Measurements from ENCODE around the gene HNRNPL. TPM values are rescaled to one million over a fixed set of nuclear protein-coding genes. Genes with fewer than 3 reads are reported as not detected.

HNRNPL gene
- total RNA-seq, result 100 to 1,000 TPM; 329 to 351 TPM
- 10 to 100 TPM; 15.2 to 76.0 TPM for polyA plus RNA-seq

DNA sequence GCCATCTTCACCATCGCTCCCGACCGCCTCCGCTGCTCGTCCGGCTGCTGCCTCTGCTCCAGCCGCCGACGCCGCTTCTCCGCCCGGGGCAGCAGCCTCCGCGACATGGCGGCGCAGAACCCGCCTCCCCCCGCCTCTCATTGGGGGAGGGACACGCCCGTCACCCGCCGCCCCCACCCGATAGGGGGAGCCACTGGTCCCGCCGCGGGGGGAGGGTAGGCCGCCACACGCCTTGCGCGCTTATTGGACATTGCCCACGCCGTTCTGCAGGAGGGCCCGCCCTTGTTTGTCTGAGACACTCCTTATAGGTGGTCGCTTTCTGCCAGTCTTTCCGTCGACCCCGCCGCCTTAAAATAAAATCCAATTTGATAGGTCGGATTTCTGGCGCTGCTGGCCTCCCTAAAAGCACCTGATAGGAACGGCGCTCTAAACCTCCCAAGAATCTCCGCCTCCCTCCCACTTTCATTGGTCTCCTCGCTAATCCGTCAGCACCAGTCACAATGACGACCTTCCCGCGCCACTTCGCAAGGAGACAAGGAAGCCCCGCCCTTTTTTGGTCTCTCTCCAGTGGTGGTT is at the start of gene HNRNPL:
HNRNPL (minus strand) TSS at position 127 of the 576 bp plus-strand sequence; CDS start at position 107, 20 bp downstream.
- H3K9me3 ChIP-seq (ENCODE audit: control insufficient read depth in 1 of 2, low read length in 2 of 2), result no peaks in the 10 kb centered on the region
- H3K27me3 Mint-ChIP-seq, result peaks cover 1% of the 10 kb centered on the region in 2 donors
- H3K4me3 ChIP-seq (ENCODE audit: low read length in 2 of 2), result peak within 1 kb of the TSS; percentile 94 to 98
- H3K9me3 Mint-ChIP-seq, result peaks cover 0 to 6% (median 0%) of the 10 kb centered on the region in 8 donors
- peaks cover 30 to 72% (median 50%) of the 10 kb centered on the region in 4 donors for H3K4me1 Mint-ChIP-seq
- peak within 1 kb of the TSS; percentile 83 to 100 (median 99) for H3K27ac Mint-ChIP-seq
- H3K36me3 ChIP-seq (ENCODE audit: insufficient read depth, low read length), result peaks cover 29% of the 10 kb centered on the region
- CTCF ChIA-PET (ENCODE audit: partially characterized antibody), result interaction anchor here (0.9 to 2.8 kb wide), 6 partner anchors 8 to 81 kb away, joined by 3 to 16 read pairs (median 4); partner anchors contain the start of genes MRPS12, NFKBIB, SARS2 and SIRT2
- H3K4me1 ChIP-seq (ENCODE audit: insufficient read depth, low read length), result peaks cover 58% of the 10 kb centered on the region
- H3K4me3 Mint-ChIP-seq, result peak within 1 kb of the TSS; percentile 94 to 97 (median 96)
- POLR2A ChIA-PET (ENCODE audit: partially characterized antibody), result interaction anchor here (0.9 to 9.5 kb wide), 19 partner anchors 9 to 486 kb away, joined by 3 to 297 read pairs (median 13); partner anchors contain the start of genes ACTN4, ECH1, EIF3K and FAM98C
- H3K27ac ChIP-seq (ENCODE audit: low read depth, low read length), result peak within 1 kb of the TSS; percentile 99
- no peaks in the 10 kb centered on the region for H3K27me3 ChIP-seq (ENCODE audit: insufficient read depth, low read length)
- peaks cover 36 to 54% of the 10 kb centered on the region in 2 donors for H3K36me3 Mint-ChIP-seq
- intact Hi-C loops (cut with micrococcal nuclease), result loop anchor here (1.0 to 5.0 kb wide), 9 partner anchors 8 to 1592 kb away; partner anchors contain the start of genes ACTN4, CATSPERG, ECH1 and MRPS12
- peak; percentile 99 to 100 (median 100) for DNase-seq

DNA sequence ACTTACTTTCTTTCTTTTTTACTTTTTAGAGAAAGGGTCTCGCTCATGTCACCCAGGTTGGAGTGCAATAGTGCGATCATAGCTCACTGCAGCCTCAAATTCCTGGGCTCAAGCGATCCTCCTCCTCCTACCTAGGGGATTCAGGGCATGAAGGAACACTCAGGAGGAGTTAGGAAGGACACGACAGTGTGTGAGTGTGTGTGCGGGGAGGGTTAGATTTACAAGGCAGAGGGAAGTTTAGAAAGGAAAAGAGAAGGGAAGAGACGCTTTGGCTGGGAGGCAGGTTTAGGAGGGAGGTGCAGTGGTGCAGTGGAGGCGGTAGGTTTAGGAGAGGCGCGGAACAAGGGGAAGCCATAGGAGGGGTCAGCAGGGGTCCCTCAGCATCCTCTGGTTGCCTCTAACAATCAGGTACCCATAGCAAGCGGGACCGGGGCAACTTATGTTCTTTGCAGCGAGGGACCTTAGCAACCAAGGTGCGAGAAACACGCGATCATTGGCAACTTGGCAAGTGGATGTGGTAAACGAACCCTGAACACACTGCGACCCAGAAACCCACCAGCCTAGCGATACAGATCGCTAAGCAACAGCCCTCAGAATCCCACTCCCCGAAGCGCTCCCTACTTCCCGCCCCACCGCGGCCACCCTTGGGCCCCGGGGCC is 49.1 kb upstream of the HNRNPL start:
- H3K4me3 ChIP-seq (ENCODE audit: low read length in 2 of 2), result peak overlapping the region; percentile 71 to 87
- H3K4me3 Mint-ChIP-seq, result peak overlapping the region; percentile 92 to 98 (median 96)
- peaks cover 3 to 14% of the 10 kb centered on the region in 2 donors for H3K36me3 Mint-ChIP-seq
- H3K9me3 ChIP-seq (ENCODE audit: control insufficient read depth in 1 of 2, low read length in 2 of 2), result no peaks in the 10 kb centered on the region
- H3K27me3 Mint-ChIP-seq, result no peaks in the 10 kb centered on the region
- H3K27ac ChIP-seq (ENCODE audit: low read depth, low read length), result peak overlapping the region; percentile 99
- H3K4me1 ChIP-seq (ENCODE audit: insufficient read depth, low read length), result peaks cover 34% of the 10 kb centered on the region
- peaks cover 17 to 60% (median 38%) of the 10 kb centered on the region in 4 donors for H3K4me1 Mint-ChIP-seq
- CTCF ChIA-PET (ENCODE audit: partially characterized antibody), result no interaction called here
- no peak for DNase-seq
- no peaks in the 10 kb centered on the region for H3K9me3 Mint-ChIP-seq
- POLR2A ChIA-PET (ENCODE audit: partially characterized antibody), result interaction anchor here (3.0 kb wide), 1 partner anchor 129 kb away, joined by 13 read pairs; no protein-coding TSS in a partner anchor
- no peaks in the 10 kb centered on the region for H3K36me3 ChIP-seq (ENCODE audit: insufficient read depth, low read length)
- intact Hi-C loops (cut with micrococcal nuclease), result loop anchor here (1.0 kb wide), 8 partner anchors 21 to 525 kb away; partner anchors contain the start of genes ACTN4, ECH1, EIF3K and MRPS12
- peak overlapping the region; percentile 90 to 100 (median 99) for H3K27ac Mint-ChIP-seq
- H3K27me3 ChIP-seq (ENCODE audit: insufficient read depth, low read length), result no peaks in the 10 kb centered on the region

DNA sequence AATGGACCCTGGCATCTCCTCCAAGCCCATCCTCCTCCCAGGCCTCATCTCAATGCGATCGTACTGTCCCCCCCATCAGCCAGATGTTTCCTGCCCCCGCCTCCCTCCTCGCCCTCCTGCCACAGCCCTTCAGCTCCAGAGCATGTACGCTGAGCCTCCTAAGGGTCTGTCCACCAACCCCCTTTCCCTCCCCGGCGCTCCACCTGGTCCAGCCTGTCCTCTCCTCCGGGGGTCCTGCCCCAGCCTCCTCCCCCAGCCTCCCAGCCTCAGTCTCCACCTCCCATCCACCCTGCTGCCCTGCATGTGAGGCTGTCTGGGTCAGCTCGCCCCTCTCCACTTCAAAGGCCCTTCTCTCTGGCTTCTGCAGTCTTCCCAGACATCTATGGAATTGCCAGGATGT is 45.2 kb upstream of the HNRNPL start:
- H3K27ac ChIP-seq (ENCODE audit: low read depth, low read length), result no peak overlapping the region
- peak overlapping the region in 3 of 7 donors; percentile 18 to 66 (median 36) for H3K27ac Mint-ChIP-seq
- ChIA-PET POLR2A (ENCODE audit: partially characterized antibody) (no interaction called here), CTCF (ENCODE audit: partially characterized antibody) (interaction anchor here (2.9 kb wide), 1 partner anchor 8 kb away, joined by 13 read pairs; no protein-coding TSS in a partner anchor)
- no peaks in the 10 kb centered on the region for H3K27me3 ChIP-seq (ENCODE audit: insufficient read depth, low read length)
- no peaks in the 10 kb centered on the region for H3K9me3 Mint-ChIP-seq
- peak overlapping the region in 1 of 8 donors; percentile 31 for H3K4me3 Mint-ChIP-seq
- peaks cover 5 to 18% of the 10 kb centered on the region in 2 donors for H3K36me3 Mint-ChIP-seq
- peaks cover 18% of the 10 kb centered on the region for H3K4me1 ChIP-seq (ENCODE audit: insufficient read depth, low read length)
- intact Hi-C loops (cut with micrococcal nuclease), result no loop called here
- H3K27me3 Mint-ChIP-seq, result no peaks in the 10 kb centered on the region
- DNase-seq, result no peak
- peaks cover 7 to 38% (median 22%) of the 10 kb centered on the region in 4 donors for H3K4me1 Mint-ChIP-seq
- peaks cover 2% of the 10 kb centered on the region for H3K36me3 ChIP-seq (ENCODE audit: insufficient read depth, low read length)
- no peak overlapping the region for H3K4me3 ChIP-seq (ENCODE audit: low read length in 2 of 2)
- no peaks in the 10 kb centered on the region for H3K9me3 ChIP-seq (ENCODE audit: control insufficient read depth in 1 of 2, low read length in 2 of 2)

DNA sequence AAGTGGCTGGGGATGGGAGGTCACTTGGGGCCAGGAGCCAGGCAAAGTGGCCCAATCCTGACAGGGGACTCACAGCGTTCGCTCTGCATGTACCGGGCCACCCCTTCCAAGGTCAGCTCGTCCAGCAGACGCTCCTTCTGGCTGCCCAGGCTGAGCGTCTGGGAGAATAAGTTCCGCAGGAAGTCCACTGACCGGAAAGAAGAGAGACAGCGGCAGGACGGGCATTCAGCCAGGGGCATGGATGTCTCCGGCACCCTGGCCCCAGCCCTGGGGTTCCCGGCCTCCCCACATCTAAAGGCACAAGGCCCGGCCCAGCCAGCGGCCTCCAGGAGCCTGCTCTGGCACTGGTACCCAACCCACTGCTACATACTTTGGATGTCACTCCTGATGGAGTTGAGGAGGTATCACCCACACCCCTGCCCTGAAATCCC is 43.6 kb upstream of the HNRNPL start:
- Mint-ChIP-seq H3K4me1 (peaks cover 4 to 24% (median 11%) of the 10 kb centered on the region in 4 donors), H3K36me3 (peaks cover 5 to 23% of the 10 kb centered on the region in 2 donors), H3K4me3 (no peak overlapping the region), H3K27ac (no peak overlapping the region), H3K27me3 (no peaks in the 10 kb centered on the region), H3K9me3 (no peaks in the 10 kb centered on the region)
- Histone ChIP-seq H3K36me3 (ENCODE audit: insufficient read depth, low read length) (peaks cover 17% of the 10 kb centered on the region), H3K9me3 (ENCODE audit: control insufficient read depth in 1 of 2, low read length in 2 of 2) (no peaks in the 10 kb centered on the region), H3K27me3 (ENCODE audit: insufficient read depth, low read length) (no peaks in the 10 kb centered on the region), H3K27ac (ENCODE audit: low read depth, low read length) (no peak overlapping the region), H3K4me1 (ENCODE audit: insufficient read depth, low read length) (peaks cover 11% of the 10 kb centered on the region), H3K4me3 (ENCODE audit: low read length in 2 of 2) (no peak overlapping the region)
- CTCF ChIA-PET (ENCODE audit: partially characterized antibody), result interaction anchor here (1.1 kb wide), 1 partner anchor 491 kb away, joined by 3 read pairs; the partner anchor contains the start of gene FAM98C
- intact Hi-C loops (cut with micrococcal nuclease), result no loop called here
- POLR2A ChIA-PET (ENCODE audit: partially characterized antibody), result no interaction called here
- no peak for DNase-seq

DNA sequence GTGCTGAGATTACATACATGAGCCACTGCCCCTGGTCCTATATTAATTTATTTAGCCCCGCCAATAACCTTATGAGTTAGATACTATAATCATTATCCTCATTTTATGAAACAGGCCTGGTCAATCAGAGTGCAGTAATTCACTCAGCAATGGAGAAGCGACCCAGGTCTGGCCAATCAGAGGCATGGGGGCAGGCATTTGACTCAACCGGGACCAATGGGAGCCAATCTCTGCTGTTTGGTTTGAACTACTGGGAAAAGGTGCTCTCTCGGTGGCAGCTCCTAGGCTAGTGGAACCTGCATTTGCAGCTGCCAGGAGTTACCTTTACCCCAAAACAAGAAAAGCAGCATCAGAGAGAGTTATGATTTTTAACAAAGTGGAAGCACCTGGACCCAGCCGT is 43.1 kb upstream of the HNRNPL start:
- peaks cover 5 to 24% of the 10 kb centered on the region in 2 donors for H3K36me3 Mint-ChIP-seq
- Histone ChIP-seq H3K4me1 (ENCODE audit: insufficient read depth, low read length) (peaks cover 7% of the 10 kb centered on the region), H3K27me3 (ENCODE audit: insufficient read depth, low read length) (no peaks in the 10 kb centered on the region), H3K27ac (ENCODE audit: low read depth, low read length) (no peak overlapping the region), H3K4me3 (ENCODE audit: low read length in 2 of 2) (no peak overlapping the region), H3K9me3 (ENCODE audit: control insufficient read depth in 1 of 2, low read length in 2 of 2) (no peaks in the 10 kb centered on the region), H3K36me3 (ENCODE audit: insufficient read depth, low read length) (peaks cover 19% of the 10 kb centered on the region)
- ChIA-PET CTCF (ENCODE audit: partially characterized antibody) (interaction anchor here (1.1 kb wide), 2 partner anchors 14 to 490 kb away, joined by 3 read pairs; partner anchors contain the start of gene FAM98C), POLR2A (ENCODE audit: partially characterized antibody) (no interaction called here)
- no peaks in the 10 kb centered on the region for H3K9me3 Mint-ChIP-seq
- no peak for DNase-seq
- H3K4me1 Mint-ChIP-seq, result peaks cover 4 to 19% (median 7%) of the 10 kb centered on the region in 4 donors
- H3K27ac Mint-ChIP-seq, result peak overlapping the region in 1 of 7 donors; percentile 62
- H3K4me3 Mint-ChIP-seq, result no peak overlapping the region
- no peaks in the 10 kb centered on the region for H3K27me3 Mint-ChIP-seq
- intact Hi-C loops (cut with micrococcal nuclease), result no loop called here

DNA sequence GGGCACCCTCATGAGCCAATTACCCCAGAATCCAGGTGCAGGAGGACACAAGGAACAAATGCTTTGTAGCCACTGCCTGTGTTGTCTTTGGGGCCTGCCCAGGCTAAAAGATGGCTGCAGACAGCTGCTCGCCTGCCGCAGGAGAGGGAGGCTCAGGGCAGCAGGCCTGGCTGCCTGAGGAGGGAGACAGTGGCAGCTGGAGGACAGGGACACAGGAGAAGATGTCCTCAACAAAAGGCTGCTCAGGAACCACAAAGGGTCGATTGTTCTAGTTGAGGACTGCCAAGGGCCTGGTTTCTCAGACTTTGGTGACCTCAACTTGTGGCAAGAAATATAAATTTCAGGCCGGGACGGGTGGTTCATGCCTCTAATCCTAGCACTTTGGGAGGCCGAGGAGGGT is 42.0 kb upstream of the HNRNPL start:
- Histone ChIP-seq H3K4me1 (ENCODE audit: insufficient read depth, low read length) (peaks cover 4% of the 10 kb centered on the region), H3K4me3 (ENCODE audit: low read length in 2 of 2) (no peak overlapping the region), H3K27ac (ENCODE audit: low read depth, low read length) (no peak overlapping the region), H3K36me3 (ENCODE audit: insufficient read depth, low read length) (peaks cover 19% of the 10 kb centered on the region), H3K9me3 (ENCODE audit: control insufficient read depth in 1 of 2, low read length in 2 of 2) (no peaks in the 10 kb centered on the region), H3K27me3 (ENCODE audit: insufficient read depth, low read length) (no peaks in the 10 kb centered on the region)
- CTCF ChIA-PET (ENCODE audit: partially characterized antibody), result interaction anchor here (1.1 kb wide), 1 partner anchor 13 kb away, joined by 3 read pairs; no protein-coding TSS in a partner anchor
- intact Hi-C loops (cut with micrococcal nuclease), result no loop called here
- Mint-ChIP-seq H3K27me3 (no peaks in the 10 kb centered on the region), H3K4me3 (no peak overlapping the region), H3K4me1 (peaks cover 2 to 13% (median 5%) of the 10 kb centered on the region in 4 donors), H3K36me3 (peaks cover 5 to 26% of the 10 kb centered on the region in 2 donors), H3K27ac (peak overlapping the region in 1 of 7 donors; percentile 13), H3K9me3 (no peaks in the 10 kb centered on the region)
- DNase-seq, result no peak
- POLR2A ChIA-PET (ENCODE audit: partially characterized antibody), result no interaction called here

DNA sequence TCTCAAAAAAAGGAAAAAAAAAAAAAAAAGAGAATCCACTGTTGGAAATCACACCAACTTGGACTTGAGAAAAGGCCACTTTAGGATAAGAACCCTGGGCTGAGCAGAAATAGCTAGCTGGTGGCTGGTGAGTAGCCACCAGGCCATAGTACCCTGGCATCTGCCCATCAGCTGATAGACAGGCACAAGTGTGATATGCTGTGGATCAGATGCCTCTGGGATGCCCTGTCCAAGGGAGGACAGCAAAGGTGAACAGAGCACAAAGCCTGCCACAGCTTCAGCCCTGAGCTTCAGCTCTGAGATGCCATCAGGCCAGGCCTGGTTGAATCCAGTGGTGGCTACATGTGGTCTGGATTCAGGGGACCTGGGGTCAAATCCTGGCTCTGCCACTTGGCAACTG is 40.9 kb upstream of the HNRNPL start:
- POLR2A ChIA-PET (ENCODE audit: partially characterized antibody), result no interaction called here
- H3K27me3 ChIP-seq (ENCODE audit: insufficient read depth, low read length), result no peaks in the 10 kb centered on the region
- H3K4me1 ChIP-seq (ENCODE audit: insufficient read depth, low read length), result peaks cover 4% of the 10 kb centered on the region
- H3K9me3 ChIP-seq (ENCODE audit: control insufficient read depth in 1 of 2, low read length in 2 of 2), result no peaks in the 10 kb centered on the region
- H3K27me3 Mint-ChIP-seq, result no peaks in the 10 kb centered on the region
- no peak for DNase-seq
- peaks cover 2 to 13% (median 5%) of the 10 kb centered on the region in 4 donors for H3K4me1 Mint-ChIP-seq
- intact Hi-C loops (cut with micrococcal nuclease), result no loop called here
- H3K9me3 Mint-ChIP-seq, result no peaks in the 10 kb centered on the region
- H3K4me3 Mint-ChIP-seq, result no peak overlapping the region
- no peak overlapping the region for H3K4me3 ChIP-seq (ENCODE audit: low read length in 2 of 2)
- H3K36me3 Mint-ChIP-seq, result peaks cover 5 to 26% of the 10 kb centered on the region in 2 donors
- peaks cover 19% of the 10 kb centered on the region for H3K36me3 ChIP-seq (ENCODE audit: insufficient read depth, low read length)
- no peak overlapping the region for H3K27ac Mint-ChIP-seq
- CTCF ChIA-PET (ENCODE audit: partially characterized antibody), result no interaction called here
- no peak overlapping the region for H3K27ac ChIP-seq (ENCODE audit: low read depth, low read length)

Measured in CD4-positive, alpha-beta memory T cell (primary cell).